Upper lobe of left lung (tissue), 4 donors: ENCODE data around the gene MAN2B2.

ENCODE experiments used
- POLR2A ChIP-seq, 4 donors: fragments of 450-650 bp; IDR thresholded peaks; one replicate each; pipeline ENCODE4 v1.5.1; 2016 to 2017; ENCODE audit warnings: antibody characterized with exemption in 4 of 4, mild to moderate bottlenecking in 2 of 4
- POLR2AphosphoS5 ChIP-seq, 2 donors: sonication (generic); formaldehyde crosslinking; IDR thresholded peaks; one replicate each; pipeline ENCODE4 v1.5.1; 2017; ENCODE audit warnings: antibody characterized with exemption in 2 of 2
- TF ChIP-seq, protein P1 (sequence below), 6 experiments: fragments of 450-650 bp in 4 of 6; fragments of 200-600 bp in 2 of 6; sonication (generic) in 2 of 6; IDR thresholded peaks; one replicate each; pipeline ENCODE4 v1.5.1; 2016 to 2019; ENCODE audit warnings: antibody characterized with exemption in 6 of 6

DNA sequence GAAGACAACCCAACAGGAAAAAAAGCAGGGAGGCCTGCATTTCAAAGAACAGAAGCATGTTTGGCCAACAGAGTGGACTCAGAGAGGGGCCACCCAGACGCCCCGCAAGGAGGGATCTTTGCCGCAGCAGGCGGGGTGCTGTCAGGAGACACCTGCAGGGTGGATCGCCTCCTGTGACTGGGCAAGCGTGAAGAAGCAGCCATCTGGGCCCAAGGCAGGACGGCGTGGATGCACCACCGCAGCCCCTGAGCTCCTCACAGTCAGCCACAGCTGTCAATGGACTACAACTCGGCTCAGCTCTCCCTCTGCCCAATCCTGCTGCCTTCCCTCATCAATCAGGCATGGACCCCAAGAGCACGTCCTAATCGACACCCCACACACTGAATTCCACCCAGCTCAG, 32.0 kb upstream of the MAN2B2 start:
- TF ChIP-seq POLR2A (IDR thresholded peaks at IDR 0.05), result no peak
- TF ChIP-seq, protein P1, sequence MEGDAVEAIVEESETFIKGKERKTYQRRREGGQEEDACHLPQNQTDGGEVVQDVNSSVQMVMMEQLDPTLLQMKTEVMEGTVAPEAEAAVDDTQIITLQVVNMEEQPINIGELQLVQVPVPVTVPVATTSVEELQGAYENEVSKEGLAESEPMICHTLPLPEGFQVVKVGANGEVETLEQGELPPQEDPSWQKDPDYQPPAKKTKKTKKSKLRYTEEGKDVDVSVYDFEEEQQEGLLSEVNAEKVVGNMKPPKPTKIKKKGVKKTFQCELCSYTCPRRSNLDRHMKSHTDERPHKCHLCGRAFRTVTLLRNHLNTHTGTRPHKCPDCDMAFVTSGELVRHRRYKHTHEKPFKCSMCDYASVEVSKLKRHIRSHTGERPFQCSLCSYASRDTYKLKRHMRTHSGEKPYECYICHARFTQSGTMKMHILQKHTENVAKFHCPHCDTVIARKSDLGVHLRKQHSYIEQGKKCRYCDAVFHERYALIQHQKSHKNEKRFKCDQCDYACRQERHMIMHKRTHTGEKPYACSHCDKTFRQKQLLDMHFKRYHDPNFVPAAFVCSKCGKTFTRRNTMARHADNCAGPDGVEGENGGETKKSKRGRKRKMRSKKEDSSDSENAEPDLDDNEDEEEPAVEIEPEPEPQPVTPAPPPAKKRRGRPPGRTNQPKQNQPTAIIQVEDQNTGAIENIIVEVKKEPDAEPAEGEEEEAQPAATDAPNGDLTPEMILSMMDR (IDR thresholded peaks at IDR 0.05), result no peak
- TF ChIP-seq POLR2AphosphoS5 (IDR thresholded peaks at IDR 0.05), result no peak
